HL-60 (cell line): ENCODE data around the gene NACC2.

Experiments
- DNase-seq, 2 experiments: peaks; one replicate each; pipeline ENCODE4 v3.0.0-alpha.2; 2010 to 2020; ENCODE audit warnings: low read depth in 1 of 2, low spot score in 1 of 2
- H3K27ac ChIP-seq: fragments of 250-450 bp; sonication (Bioruptor Pico); replicated peaks from 2 replicates; pipeline ENCODE4 v1.5.1; 2020; ENCODE audit warnings: mild to moderate bottlenecking, moderate library complexity
- H3K27me3 ChIP-seq: fragments of 250-450 bp; sonication (Bioruptor Pico); 2 replicates; pipeline ENCODE4 v1.5.1; 2021; ENCODE audit warnings: mild to moderate bottlenecking, moderate library complexity; ENCODE audit not compliant: insufficient read depth, poor library complexity, severe bottlenecking
- H3K4me3 ChIP-seq: replicated peaks from 2 replicates; pipeline ENCODE4 v1.5.1; 2011; ENCODE audit warnings: mild to moderate bottlenecking, control low read depth, low read length; ENCODE audit not compliant: insufficient read depth
- GABPA ChIP-seq: IDR thresholded peaks from 2 replicates; pipeline ENCODE4 v1.6.1; 2012; ENCODE audit warnings: low read depth
- POLR2AphosphoS5 ChIP-seq: IDR thresholded peaks from 2 replicates; pipeline ENCODE4 v1.6.1; 2012; ENCODE audit warnings: low read depth
- SPI1 ChIP-seq: IDR thresholded peaks from 2 replicates; pipeline ENCODE4 v1.6.1; 2012; ENCODE audit warnings: low read depth, mild to moderate bottlenecking, borderline replicate concordance
- TF ChIP-seq, protein P1 (sequence below): IDR thresholded peaks from one replicate; pipeline ENCODE4 v1.5.1; 2011; ENCODE audit warnings: low read length, control low read depth, inconsistent platforms; ENCODE audit not compliant: insufficient read depth
- TF ChIP-seq, protein P2 (sequence below): IDR thresholded peaks from 2 replicates; pipeline ENCODE4 v1.6.1; 2012; ENCODE audit warnings: low read depth; ENCODE audit not compliant: insufficient replicate concordance

Gene NACC2

DNA sequence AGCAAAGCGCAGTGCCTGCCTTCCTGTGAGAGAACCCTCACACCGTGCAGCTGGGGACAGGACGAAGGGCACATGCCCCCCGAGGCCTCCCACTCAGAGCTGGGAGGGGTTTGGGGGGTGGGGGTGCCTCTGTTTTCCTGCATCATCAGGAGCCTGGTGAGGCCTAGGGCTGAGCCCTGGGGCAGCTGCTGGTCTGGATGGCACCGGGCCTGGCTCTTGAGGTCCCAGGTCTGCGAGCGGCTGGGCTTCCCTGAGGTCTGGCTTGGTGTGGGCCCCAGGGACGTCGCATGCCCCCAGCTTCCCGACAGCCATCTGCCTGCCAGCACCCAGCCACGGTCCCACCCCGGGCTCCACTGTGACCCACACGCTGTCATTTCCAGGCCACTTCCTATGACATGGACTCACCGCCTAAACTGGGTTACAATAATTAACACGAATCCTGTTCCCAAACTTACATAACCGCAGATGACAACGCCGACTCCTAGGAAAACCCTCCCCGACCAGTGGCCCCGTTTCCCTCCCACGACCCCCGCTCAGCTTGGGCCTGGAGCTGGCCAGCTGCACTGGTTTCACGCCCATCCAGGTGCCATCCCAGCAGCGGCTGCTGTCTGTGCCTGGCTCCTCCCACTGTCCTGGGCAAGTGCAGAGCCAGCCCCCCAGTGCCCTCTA lies 8.7 kb downstream of the NACC2 start:
- H3K4me3 ChIP-seq = no peak overlapping the region
- TF ChIP-seq SPI1 (no peak), GABPA (no peak), POLR2AphosphoS5 (no peak)
- TF ChIP-seq, protein P1, sequence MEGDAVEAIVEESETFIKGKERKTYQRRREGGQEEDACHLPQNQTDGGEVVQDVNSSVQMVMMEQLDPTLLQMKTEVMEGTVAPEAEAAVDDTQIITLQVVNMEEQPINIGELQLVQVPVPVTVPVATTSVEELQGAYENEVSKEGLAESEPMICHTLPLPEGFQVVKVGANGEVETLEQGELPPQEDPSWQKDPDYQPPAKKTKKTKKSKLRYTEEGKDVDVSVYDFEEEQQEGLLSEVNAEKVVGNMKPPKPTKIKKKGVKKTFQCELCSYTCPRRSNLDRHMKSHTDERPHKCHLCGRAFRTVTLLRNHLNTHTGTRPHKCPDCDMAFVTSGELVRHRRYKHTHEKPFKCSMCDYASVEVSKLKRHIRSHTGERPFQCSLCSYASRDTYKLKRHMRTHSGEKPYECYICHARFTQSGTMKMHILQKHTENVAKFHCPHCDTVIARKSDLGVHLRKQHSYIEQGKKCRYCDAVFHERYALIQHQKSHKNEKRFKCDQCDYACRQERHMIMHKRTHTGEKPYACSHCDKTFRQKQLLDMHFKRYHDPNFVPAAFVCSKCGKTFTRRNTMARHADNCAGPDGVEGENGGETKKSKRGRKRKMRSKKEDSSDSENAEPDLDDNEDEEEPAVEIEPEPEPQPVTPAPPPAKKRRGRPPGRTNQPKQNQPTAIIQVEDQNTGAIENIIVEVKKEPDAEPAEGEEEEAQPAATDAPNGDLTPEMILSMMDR = no peak
- TF ChIP-seq, protein P2, sequence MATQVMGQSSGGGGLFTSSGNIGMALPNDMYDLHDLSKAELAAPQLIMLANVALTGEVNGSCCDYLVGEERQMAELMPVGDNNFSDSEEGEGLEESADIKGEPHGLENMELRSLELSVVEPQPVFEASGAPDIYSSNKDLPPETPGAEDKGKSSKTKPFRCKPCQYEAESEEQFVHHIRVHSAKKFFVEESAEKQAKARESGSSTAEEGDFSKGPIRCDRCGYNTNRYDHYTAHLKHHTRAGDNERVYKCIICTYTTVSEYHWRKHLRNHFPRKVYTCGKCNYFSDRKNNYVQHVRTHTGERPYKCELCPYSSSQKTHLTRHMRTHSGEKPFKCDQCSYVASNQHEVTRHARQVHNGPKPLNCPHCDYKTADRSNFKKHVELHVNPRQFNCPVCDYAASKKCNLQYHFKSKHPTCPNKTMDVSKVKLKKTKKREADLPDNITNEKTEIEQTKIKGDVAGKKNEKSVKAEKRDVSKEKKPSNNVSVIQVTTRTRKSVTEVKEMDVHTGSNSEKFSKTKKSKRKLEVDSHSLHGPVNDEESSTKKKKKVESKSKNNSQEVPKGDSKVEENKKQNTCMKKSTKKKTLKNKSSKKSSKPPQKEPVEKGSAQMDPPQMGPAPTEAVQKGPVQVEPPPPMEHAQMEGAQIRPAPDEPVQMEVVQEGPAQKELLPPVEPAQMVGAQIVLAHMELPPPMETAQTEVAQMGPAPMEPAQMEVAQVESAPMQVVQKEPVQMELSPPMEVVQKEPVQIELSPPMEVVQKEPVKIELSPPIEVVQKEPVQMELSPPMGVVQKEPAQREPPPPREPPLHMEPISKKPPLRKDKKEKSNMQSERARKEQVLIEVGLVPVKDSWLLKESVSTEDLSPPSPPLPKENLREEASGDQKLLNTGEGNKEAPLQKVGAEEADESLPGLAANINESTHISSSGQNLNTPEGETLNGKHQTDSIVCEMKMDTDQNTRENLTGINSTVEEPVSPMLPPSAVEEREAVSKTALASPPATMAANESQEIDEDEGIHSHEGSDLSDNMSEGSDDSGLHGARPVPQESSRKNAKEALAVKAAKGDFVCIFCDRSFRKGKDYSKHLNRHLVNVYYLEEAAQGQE = no peak
- DNase-seq = no peak
- H3K27me3 ChIP-seq = no peaks in the 10 kb centered on the region
- H3K27ac ChIP-seq = no peak overlapping the region

DNA sequence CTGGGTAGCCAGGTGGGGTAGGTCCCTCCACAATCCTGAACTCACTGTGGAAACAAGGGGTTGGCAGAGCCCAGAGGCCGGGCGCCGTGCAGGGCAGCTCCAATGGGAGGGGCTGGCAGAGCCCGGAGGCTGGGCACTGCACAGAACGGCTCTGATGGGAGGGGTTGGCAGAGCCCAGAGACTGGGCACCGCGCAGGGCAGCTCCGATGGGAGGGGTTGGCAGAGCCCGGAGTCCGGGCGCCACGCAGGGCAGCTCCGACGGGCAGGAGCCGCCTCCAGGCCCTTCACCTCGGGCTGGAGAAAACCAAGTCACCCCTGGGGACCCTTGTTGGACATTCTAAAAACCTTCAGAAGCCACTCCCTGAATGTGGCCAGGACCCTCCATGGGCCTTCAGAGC lies 9.3 kb downstream of the NACC2 start:
- TF ChIP-seq, protein P2 = no peak
- TF ChIP-seq, protein P1 = no peak
- Histone ChIP-seq H3K4me3 (no peak overlapping the region), H3K27me3 (no peaks in the 10 kb centered on the region), H3K27ac (no peak overlapping the region)
- DNase-seq = no peak

DNA sequence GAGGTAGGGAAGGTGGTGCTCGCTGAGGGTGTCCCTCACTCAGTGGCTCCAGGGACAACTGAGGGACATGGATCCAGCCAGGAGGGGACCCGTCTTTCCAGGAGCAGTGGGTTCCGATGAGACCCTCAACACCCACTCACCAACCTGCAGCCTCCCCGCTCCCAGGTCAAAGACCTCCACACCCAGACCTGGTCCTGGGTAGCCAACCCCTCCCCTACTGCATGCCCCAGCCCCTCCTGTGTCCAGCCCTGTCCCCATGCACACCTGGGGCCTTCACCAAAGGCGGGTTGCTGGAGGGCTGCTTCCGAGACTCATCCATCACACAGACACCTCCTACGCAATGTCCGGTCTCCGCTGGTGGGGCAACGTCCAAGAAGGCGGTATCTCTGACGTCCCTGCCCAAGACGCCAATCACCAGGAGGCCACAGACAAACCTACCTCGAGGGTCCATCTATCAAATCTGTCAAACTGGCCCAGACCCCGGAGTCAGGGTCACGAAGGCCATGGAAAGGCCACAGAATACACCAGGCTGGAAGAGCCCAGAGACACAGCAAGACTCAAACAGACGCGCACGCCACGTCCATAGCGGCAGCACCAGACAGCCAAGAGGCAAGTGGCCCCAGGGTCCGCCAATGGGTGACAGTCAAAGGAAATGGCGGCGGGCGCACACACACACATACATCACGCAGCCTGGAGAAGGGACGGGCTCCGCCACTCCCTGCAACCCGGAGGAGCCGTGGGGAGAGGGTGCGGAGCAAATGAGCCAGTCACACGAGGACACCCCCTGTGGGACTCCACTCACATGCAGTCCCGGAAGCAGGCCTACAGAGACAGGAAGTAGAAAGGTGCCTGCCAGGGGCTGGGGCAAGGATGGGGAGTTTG lies 10.8 kb downstream of the NACC2 start:
- TF ChIP-seq GABPA = peak; percentile 35; the same call in 1 of the 2 replicates
- no peak for TF ChIP-seq SPI1
- no peaks in the 10 kb centered on the region for H3K27me3 ChIP-seq

DNA sequence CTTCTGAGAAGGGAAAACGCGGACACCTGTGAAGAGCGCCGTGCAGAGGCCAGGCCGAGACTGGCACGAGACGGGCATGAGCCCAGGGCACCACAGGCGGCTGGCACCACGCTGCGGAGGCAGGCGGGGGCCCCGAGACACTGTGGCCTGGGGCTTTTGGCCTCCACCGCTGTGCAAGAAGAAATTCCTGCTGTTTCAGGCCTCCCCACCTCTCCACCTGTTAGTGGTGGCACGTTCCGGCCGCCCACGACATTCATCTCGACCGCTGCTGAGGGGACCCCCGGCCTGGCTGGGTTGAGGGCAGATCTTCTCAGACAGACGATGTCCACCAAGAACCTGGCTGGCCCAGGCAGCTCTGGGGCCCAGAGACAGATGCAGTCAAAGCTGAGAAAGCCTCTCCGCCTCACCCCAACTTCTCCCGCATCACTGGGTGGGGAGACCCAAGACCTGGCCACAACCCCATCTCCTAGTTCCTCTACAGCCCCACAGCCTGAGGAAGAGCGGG lies 11.5 kb downstream of the NACC2 start:
- H3K27ac ChIP-seq = no peak overlapping the region
- no peak for DNase-seq
- no peaks in the 10 kb centered on the region for H3K27me3 ChIP-seq
- H3K4me3 ChIP-seq = no peak overlapping the region
- TF ChIP-seq SPI1 = no peak
- TF ChIP-seq, protein P2 = no peak
- TF ChIP-seq, protein P1 = no peak
- TF ChIP-seq GABPA = no peak
- no peak for TF ChIP-seq POLR2AphosphoS5

More for the DNA sequence above, 10.8 kb downstream of the NACC2 start:
- Histone ChIP-seq H3K4me3 (no peak overlapping the region), H3K27ac (no peak overlapping the region)
- no peak for DNase-seq
